Lower leg skin (tissue), 4 donors: ENCODE results near the gene TEX264. TPM values are rescaled to one million over a fixed set of nuclear protein-coding genes. Genes with fewer than 3 reads are reported as not detected.
"Not testable (repeated sequence)": the region's sequence is repeated elsewhere in the genome, so short reads cannot be mapped to it uniquely, and the experiment has no call there.

ENCODE experiments used
- DNase-seq, 2 donors: peaks; one replicate each; pipeline ENCODE4 v3.0.0-alpha.2; 2019; ENCODE audit warnings: low spot score in 2 of 2
- H3K4me3 ChIP-seq: fragments of 200-600 bp; sonication (generic); 2 replicates; pipeline ENCODE4 v1.5.1; 2017; ENCODE audit warnings: mild to moderate bottlenecking, low read depth; ENCODE audit not compliant: poor library complexity, severe bottlenecking
- CTCF ChIP-seq, 3 donors: fragments of 450-650 bp; IDR thresholded peaks; one replicate each; pipeline ENCODE4 v1.5.1; 2016; ENCODE audit warnings: antibody characterized with exemption in 3 of 3, mild to moderate bottlenecking in 3 of 3, moderate library complexity in 2 of 3
- POLR2A ChIP-seq, 2 donors: fragments of 450-650 bp; IDR thresholded peaks; one replicate each; pipeline ENCODE4 v1.6.1; 2016 to 2017; ENCODE audit warnings: antibody characterized with exemption in 2 of 2, mild to moderate bottlenecking in 1 of 2, moderate library complexity in 1 of 2
- whole genome bisulfite sequencing, 2 donors: methylation state at CpG; one replicate each; pipeline ENCODE4 v1.1.5; 2018; 5-methylcytosine and 5-hydroxymethylcytosine counted together
- intact Hi-C: fragments of 100-400 bp; cut with DNase I; formaldehyde crosslinking; loops from one replicate; pipeline ENCODE4 v1.15.0; 2023; ENCODE audit warnings: low total_unique reads
- total RNA-seq, 4 donors: library from RNA; depleted of rRNA; stranded (reverse); fragments of >200 nt; gene quantifications; one replicate each; pipeline ENCODE4 v1.1.0, GENCODE V29; 2016

TEX264 gene
- total RNA-seq, 4 donors from 2014 or later: 103 to 232 (median 134) TPM

- no peak overlapping the region for H3K4me3 ChIP-seq
- intact Hi-C loops: no loop called here
- DNase-seq: no peak
- TF ChIP-seq POLR2A (IDR thresholded peaks at IDR 0.05): no peak
- no peak for TF ChIP-seq CTCF (IDR thresholded peaks at IDR 0.05)
Observed at GRCh38 chr3:51729042-51729633, 58.1 kb downstream of the TEX264 start.

- H3K4me3 ChIP-seq: no peak overlapping the region
- DNase-seq: no peak
- intact Hi-C loops: no loop called here
- TF ChIP-seq CTCF (IDR thresholded peaks at IDR 0.05): no peak
- TF ChIP-seq POLR2A (IDR thresholded peaks at IDR 0.05): no peak
- WGBS, 2 donors: 80 to 90% methylated on average over 4 of the region's 4 CpGs
Observed at GRCh38 chr3:51733859-51734571, 63.0 kb downstream of the TEX264 start.

- TF ChIP-seq POLR2A (IDR thresholded peaks at IDR 0.05) (no peak), CTCF (IDR thresholded peaks at IDR 0.05) (no peak)
- 49 to 60% methylated on average over 3 of the region's 3 CpGs for WGBS, 2 donors
- intact Hi-C loops: no loop called here
- H3K4me3 ChIP-seq: no peak overlapping the region
- no peak for DNase-seq
Observed at GRCh38 chr3:51734572-51734907, 63.5 kb downstream of the TEX264 start.

- no peak for DNase-seq
- TF ChIP-seq POLR2A (IDR thresholded peaks at IDR 0.05): no peak
- no peak for TF ChIP-seq CTCF (IDR thresholded peaks at IDR 0.05)
- no peak overlapping the region for H3K4me3 ChIP-seq
- 49 to 63% methylated on average over 3 of the region's 3 CpGs for WGBS, 2 donors
- intact Hi-C loops: no loop called here
Observed at GRCh38 chr3:51735039-51735438, 64.0 kb downstream of the TEX264 start.

GRCh38 chr3:51735950-51736349 is 64.9 kb downstream of the TEX264 start:
- 68 to 76% methylated on average over 2 of the region's 2 CpGs for WGBS, 2 donors
- TF ChIP-seq CTCF (IDR thresholded peaks at IDR 0.05) (no peak), POLR2A (IDR thresholded peaks at IDR 0.05) (no peak)
- no peak overlapping the region for H3K4me3 ChIP-seq
- intact Hi-C loops: no loop called here
- no peak for DNase-seq

GRCh38 chr3:51739110-51739509 is 68.1 kb downstream of the TEX264 start:
- no peak overlapping the region for H3K4me3 ChIP-seq
- intact Hi-C loops: no loop called here
- TF ChIP-seq POLR2A (IDR thresholded peaks at IDR 0.05): no peak
- no peak for TF ChIP-seq CTCF (IDR thresholded peaks at IDR 0.05)
- WGBS, 2 donors: 54 to 59% methylated on average over 4 of the region's 4 CpGs
- no peak for DNase-seq

- H3K4me3 ChIP-seq, intact Hi-C loops, DNase-seq: not testable (repeated sequence)
- WGBS, 2 donors: 85 to 86% methylated on average over 3 of the region's 3 CpGs
Observed at GRCh38 chr3:51742320-51742719, 71.3 kb downstream of the TEX264 start.

- DNase-seq, H3K4me3 ChIP-seq, intact Hi-C loops: not testable (repeated sequence)
- 48 to 53% methylated on average over 4 of the region's 4 CpGs for WGBS, 2 donors
Observed at GRCh38 chr3:51742978-51743377, 71.9 kb downstream of the TEX264 start.
